Panc1 (cell line): ENCODE data around the gene INHA. TPM values are rescaled to one million over a fixed set of nuclear protein-coding genes. Genes with fewer than 3 reads are reported as not detected.

Experiments
- ATAC-seq: fragments of 200-7000 bp; cut with Tn5 transposase; 2 replicates; pipeline ENCODE4 v1.9.1; 2020; ENCODE audit warnings: mild to moderate bottlenecking, moderate library complexity
- BruUV-seq: library from RNA; stranded (reverse); fragments of 400-500 nt; replicated peaks from 2 replicates; lab custom pipeline; 2021; lab: Mats Ljungman, UMichigan
- CTCF ChIA-PET: fragments of 300-600 bp; sonication (Branson Sonifier 250); formaldehyde crosslinking; loops from one replicate; lab custom pipeline; 2022; ENCODE audit warnings: antibody characterized with exemption; lab: Charles Lee
- POLR2A ChIA-PET: fragments of 300-600 bp; sonication (Branson Sonifier 250); formaldehyde crosslinking; loops from one replicate; lab custom pipeline; 2022; ENCODE audit warnings: antibody characterized with exemption; lab: Charles Lee
- DNase-seq: peaks from one replicate; pipeline ENCODE4 v3.0.0-alpha.2; 2010; ENCODE audit warnings: low read depth, low spot score
- H3K27ac ChIP-seq: 2 replicates; pipeline ENCODE4 v1.5.1; 2011; ENCODE audit warnings: mild to moderate bottlenecking, low read length, inconsistent platforms
- H3K27me3 ChIP-seq: fragments of 200-500 bp; sonication (Bioruptor generic); 2 replicates; pipeline ENCODE4 v1.6.0; 2014; ENCODE audit warnings: low read length, inconsistent platforms; ENCODE audit not compliant: control insufficient read depth, insufficient read depth
- H3K36me3 ChIP-seq: fragments of 200-500 bp; sonication (Bioruptor generic); 2 replicates; pipeline ENCODE4 v1.5.1; 2014; ENCODE audit warnings: inconsistent platforms, mild to moderate bottlenecking, low read length, moderate library complexity; ENCODE audit not compliant: control insufficient read depth, insufficient read depth
- H3K4me1 ChIP-seq: 2 replicates; pipeline ENCODE4 v1.5.1; 2011; ENCODE audit warnings: inconsistent platforms, mild to moderate bottlenecking, low read length, moderate library complexity; ENCODE audit not compliant: control insufficient read depth, insufficient read depth
- H3K4me3 ChIP-seq, 2 experiments: 2 replicates each; pipeline ENCODE4 v1.5.1; 2011 to 2012; ENCODE audit warnings: low read depth in 2 of 2, low read length in 2 of 2, mild to moderate bottlenecking in 2 of 2, inconsistent platforms in 1 of 2, moderate library complexity in 1 of 2
- H3K9me3 ChIP-seq: fragments of 200-500 bp; sonication (Bioruptor generic); 2 replicates; pipeline ENCODE4 v1.5.1; 2014; ENCODE audit warnings: low read depth, mild to moderate bottlenecking, inconsistent platforms, low read length, moderate library complexity; ENCODE audit not compliant: control insufficient read depth, insufficient read depth
- POLR2AphosphoS5 ChIP-seq: IDR thresholded peaks from 2 replicates; pipeline ENCODE4 v1.6.1; 2012; ENCODE audit warnings: mild to moderate bottlenecking, low read depth, low read length, moderate library complexity
- SIN3A ChIP-seq: IDR thresholded peaks from 2 replicates; pipeline ENCODE4 v1.6.1; 2012; ENCODE audit warnings: low read depth, mild to moderate bottlenecking, low read length, moderate library complexity, borderline replicate concordance; ENCODE audit not compliant: insufficient read depth
- TCF7L2 ChIP-seq: IDR thresholded peaks from 2 replicates; pipeline ENCODE4 v1.6.1; 2011; ENCODE audit warnings: mild to moderate bottlenecking, low read depth, low read length, inconsistent platforms
- in situ Hi-C: cut with HindIII; loops from 2 replicates; pipeline ENCODE4 v1.10.0; 2016; ENCODE audit warnings: low sequenced_read_pairs, low pct_unique_long_range_greater_than_20kb
- intact Hi-C: fragments of 100-400 bp; cut with micrococcal nuclease; formaldehyde crosslinking; loops from one replicate; pipeline ENCODE4 v1.10.0; 2022; ENCODE audit not compliant: unreplicated experiment
- total RNA-seq: library from RNA; stranded (reverse); gene quantifications from one replicate; pipeline ENCODE4 v1.2.1, GENCODE V29; 2021; ENCODE audit not compliant: unreplicated experiment
- TF ChIP-seq, protein P1 (sequence below): fragments of 450-650 bp; IDR thresholded peaks from 2 replicates; pipeline ENCODE4 v1.5.1; 2017; ENCODE audit warnings: mild to moderate bottlenecking
- TF ChIP-seq, protein P2 (sequence below), 2 experiments: IDR thresholded peaks; 2 replicates each; pipeline ENCODE4 v1.6.1; 2011 to 2012; ENCODE audit warnings: low read depth in 2 of 2, control low read depth in 1 of 2, low read length in 1 of 2, mild to moderate bottlenecking in 1 of 2, moderate library complexity in 1 of 2; ENCODE audit not compliant: insufficient read depth in 1 of 2

The INHA gene
- total RNA-seq, 1 experiment from 2014 or later, result 1.2 TPM

GRCh38 chr2:219592736-219593135 is 20.6 kb downstream of the INHA start:
- Histone ChIP-seq H3K36me3 (no peaks in the 10 kb centered on the region), H3K27ac (no peak overlapping the region), H3K27me3 (no peaks in the 10 kb centered on the region), H3K4me3 (no peak overlapping the region), H3K9me3 (no peaks in the 10 kb centered on the region), H3K4me1 (0 out of 2 replicates have a peak, but pooled peaks cover 3% of the 10 kb centered on the region)
- ChIA-PET POLR2A (interaction anchor here (0.5 kb wide), 1 partner anchor 9 kb away, joined by 3 read pairs; no protein-coding TSS in a partner anchor), CTCF (no interaction called here)
- no peak for ATAC-seq
- intact Hi-C loops (no loop called here), in situ Hi-C loops (no loop called here)
- no TSS peak for BruUV-seq
- no peak for TF ChIP-seq SIN3A
- TF ChIP-seq, protein P1, sequence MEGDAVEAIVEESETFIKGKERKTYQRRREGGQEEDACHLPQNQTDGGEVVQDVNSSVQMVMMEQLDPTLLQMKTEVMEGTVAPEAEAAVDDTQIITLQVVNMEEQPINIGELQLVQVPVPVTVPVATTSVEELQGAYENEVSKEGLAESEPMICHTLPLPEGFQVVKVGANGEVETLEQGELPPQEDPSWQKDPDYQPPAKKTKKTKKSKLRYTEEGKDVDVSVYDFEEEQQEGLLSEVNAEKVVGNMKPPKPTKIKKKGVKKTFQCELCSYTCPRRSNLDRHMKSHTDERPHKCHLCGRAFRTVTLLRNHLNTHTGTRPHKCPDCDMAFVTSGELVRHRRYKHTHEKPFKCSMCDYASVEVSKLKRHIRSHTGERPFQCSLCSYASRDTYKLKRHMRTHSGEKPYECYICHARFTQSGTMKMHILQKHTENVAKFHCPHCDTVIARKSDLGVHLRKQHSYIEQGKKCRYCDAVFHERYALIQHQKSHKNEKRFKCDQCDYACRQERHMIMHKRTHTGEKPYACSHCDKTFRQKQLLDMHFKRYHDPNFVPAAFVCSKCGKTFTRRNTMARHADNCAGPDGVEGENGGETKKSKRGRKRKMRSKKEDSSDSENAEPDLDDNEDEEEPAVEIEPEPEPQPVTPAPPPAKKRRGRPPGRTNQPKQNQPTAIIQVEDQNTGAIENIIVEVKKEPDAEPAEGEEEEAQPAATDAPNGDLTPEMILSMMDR, result no peak
- TF ChIP-seq POLR2AphosphoS5, result no peak
- TF ChIP-seq, protein P2, sequence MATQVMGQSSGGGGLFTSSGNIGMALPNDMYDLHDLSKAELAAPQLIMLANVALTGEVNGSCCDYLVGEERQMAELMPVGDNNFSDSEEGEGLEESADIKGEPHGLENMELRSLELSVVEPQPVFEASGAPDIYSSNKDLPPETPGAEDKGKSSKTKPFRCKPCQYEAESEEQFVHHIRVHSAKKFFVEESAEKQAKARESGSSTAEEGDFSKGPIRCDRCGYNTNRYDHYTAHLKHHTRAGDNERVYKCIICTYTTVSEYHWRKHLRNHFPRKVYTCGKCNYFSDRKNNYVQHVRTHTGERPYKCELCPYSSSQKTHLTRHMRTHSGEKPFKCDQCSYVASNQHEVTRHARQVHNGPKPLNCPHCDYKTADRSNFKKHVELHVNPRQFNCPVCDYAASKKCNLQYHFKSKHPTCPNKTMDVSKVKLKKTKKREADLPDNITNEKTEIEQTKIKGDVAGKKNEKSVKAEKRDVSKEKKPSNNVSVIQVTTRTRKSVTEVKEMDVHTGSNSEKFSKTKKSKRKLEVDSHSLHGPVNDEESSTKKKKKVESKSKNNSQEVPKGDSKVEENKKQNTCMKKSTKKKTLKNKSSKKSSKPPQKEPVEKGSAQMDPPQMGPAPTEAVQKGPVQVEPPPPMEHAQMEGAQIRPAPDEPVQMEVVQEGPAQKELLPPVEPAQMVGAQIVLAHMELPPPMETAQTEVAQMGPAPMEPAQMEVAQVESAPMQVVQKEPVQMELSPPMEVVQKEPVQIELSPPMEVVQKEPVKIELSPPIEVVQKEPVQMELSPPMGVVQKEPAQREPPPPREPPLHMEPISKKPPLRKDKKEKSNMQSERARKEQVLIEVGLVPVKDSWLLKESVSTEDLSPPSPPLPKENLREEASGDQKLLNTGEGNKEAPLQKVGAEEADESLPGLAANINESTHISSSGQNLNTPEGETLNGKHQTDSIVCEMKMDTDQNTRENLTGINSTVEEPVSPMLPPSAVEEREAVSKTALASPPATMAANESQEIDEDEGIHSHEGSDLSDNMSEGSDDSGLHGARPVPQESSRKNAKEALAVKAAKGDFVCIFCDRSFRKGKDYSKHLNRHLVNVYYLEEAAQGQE (IDR thresholded peaks at IDR 0.05; ENCODE audit: insufficient read depth in 1 of 2, low read depth in 2 of 2, low read length in 1 of 2), result no peak
- no peak for TF ChIP-seq TCF7L2
- no peak for DNase-seq

DNA sequence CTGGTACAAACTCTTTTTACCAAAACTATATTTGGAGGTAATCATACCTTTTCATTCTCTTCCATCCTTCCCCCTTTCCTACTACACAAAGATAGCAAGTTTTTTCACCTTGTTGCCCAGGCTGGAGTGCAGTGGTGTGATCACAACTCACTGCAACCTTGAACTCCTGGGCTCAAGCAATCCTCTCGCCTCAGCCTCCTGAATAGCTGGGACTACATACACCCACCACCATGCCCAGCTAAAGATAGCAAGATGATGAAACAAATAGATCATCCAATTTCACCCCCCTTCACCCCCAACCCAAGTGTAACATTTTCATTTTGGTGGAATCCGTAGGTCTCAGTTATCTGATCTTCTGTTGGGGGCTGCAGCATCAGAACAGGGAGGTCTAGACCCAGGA is 21.0 kb downstream of the INHA start:
- CTCF ChIA-PET, result no interaction called here
- in situ Hi-C loops, result no loop called here
- no peak for TF ChIP-seq POLR2AphosphoS5
- TF ChIP-seq, protein P2 (IDR thresholded peaks at IDR 0.05; ENCODE audit: insufficient read depth in 1 of 2, low read depth in 2 of 2, low read length in 1 of 2), result no peak
- no peak for TF ChIP-seq SIN3A
- TF ChIP-seq, protein P1, result no peak
- no peak for TF ChIP-seq TCF7L2
- Histone ChIP-seq H3K36me3 (no peaks in the 10 kb centered on the region), H3K4me3 (no peak overlapping the region), H3K27ac (no peak overlapping the region), H3K27me3 (no peaks in the 10 kb centered on the region), H3K4me1 (0 out of 2 replicates have a peak, but pooled peaks cover 3% of the 10 kb centered on the region), H3K9me3 (no peaks in the 10 kb centered on the region)
- no TSS peak for BruUV-seq
- ATAC-seq (no peak), DNase-seq (no peak)
- intact Hi-C loops, result no loop called here
- POLR2A ChIA-PET, result interaction anchor here (0.5 kb wide), 1 partner anchor 9 kb away, joined by 3 read pairs; no protein-coding TSS in a partner anchor
